GM23338 (cell line): Measurements from ENCODE around the gene RANGAP1. TPM values are rescaled to one million over a fixed set of nuclear protein-coding genes. Genes with fewer than 3 reads are reported as not detected.
A peak's percentile ranks its signal among the peaks of the same experiment; 100 is the strongest.

ENCODE experiments used
- ATAC-seq: fragments of 200-7000 bp; cut with Tn5 transposase; 3 replicates; pipeline ENCODE4 v1.9.1; 2020
- DNase-seq: peaks from one replicate; pipeline ENCODE4 v3.0.0-alpha.2; 2015; ENCODE audit warnings: low spot score
- H2AFZ ChIP-seq: fragments of 200-600 bp; sonication (generic); 2 replicates; pipeline ENCODE4 v1.8.0; 2016; ENCODE audit warnings: antibody characterized with exemption, mild to moderate bottlenecking, moderate library complexity
- H3F3A ChIP-seq: fragments of 200-600 bp; sonication (generic); replicated peaks from 2 replicates; pipeline ENCODE4 v1.8.0; 2017; ENCODE audit warnings: antibody characterized with exemption, mixed run types, low read depth
- H3K27ac ChIP-seq: fragments of 200-600 bp; sonication (generic); 2 replicates; pipeline ENCODE4 v1.6.1; 2016; ENCODE audit warnings: low read depth
- H3K27me3 ChIP-seq: fragments of 200-600 bp; sonication (generic); 2 replicates; pipeline ENCODE4 v1.8.0; 2016; ENCODE audit warnings: mild to moderate bottlenecking, mixed run types, moderate library complexity; ENCODE audit not compliant: insufficient read depth
- H3K36me3 ChIP-seq: fragments of 200-600 bp; sonication (generic); 2 replicates; pipeline ENCODE4 v1.8.0; 2016; ENCODE audit warnings: mild to moderate bottlenecking; ENCODE audit not compliant: insufficient read depth
- H3K4me1 ChIP-seq: fragments of 200-600 bp; sonication (generic); 2 replicates; pipeline ENCODE4 v1.8.0; 2016; ENCODE audit warnings: mild to moderate bottlenecking, moderate library complexity; ENCODE audit not compliant: insufficient read depth
- H3K4me2 ChIP-seq: fragments of 200-600 bp; sonication (generic); 2 replicates; pipeline ENCODE4 v1.7.1; 2017; ENCODE audit warnings: mixed run types
- H3K4me3 ChIP-seq: fragments of 200-600 bp; sonication (generic); 2 replicates; pipeline ENCODE4 v1.6.1; 2016; ENCODE audit warnings: mixed run types
- H3K79me2 ChIP-seq: fragments of 200-600 bp; sonication (generic); replicated peaks from 2 replicates; pipeline ENCODE4 v1.8.0; 2017; ENCODE audit warnings: mild to moderate bottlenecking; ENCODE audit not compliant: insufficient read depth
- H3K9me2 ChIP-seq: fragments of 200-600 bp; sonication (generic); 2 replicates; pipeline ENCODE4 v1.8.0; 2017; ENCODE audit not compliant: insufficient read depth
- H4K20me1 ChIP-seq: fragments of 200-600 bp; sonication (generic); replicated peaks from 2 replicates; pipeline ENCODE4 v1.8.0; 2017; ENCODE audit warnings: mild to moderate bottlenecking; ENCODE audit not compliant: insufficient read depth
- H3K27ac Mint-ChIP-seq: 2 replicates; pipeline ENCODE4 v1.8.0; 2020; ENCODE audit warnings: inconsistent platforms, mild to moderate bottlenecking, moderate library complexity, mixed read lengths
- H3K27me3 Mint-ChIP-seq: 3 replicates; pipeline ENCODE4 v1.8.0; 2022; ENCODE audit warnings: low read depth, mild to moderate bottlenecking, moderate library complexity, mixed read lengths, inconsistent platforms; ENCODE audit not compliant: insufficient read depth, poor library complexity
- H3K36me3 Mint-ChIP-seq: 3 replicates; pipeline ENCODE4 v1.8.0; 2021; ENCODE audit warnings: low read depth, mild to moderate bottlenecking, inconsistent platforms, moderate library complexity, mixed read lengths
- H3K4me1 Mint-ChIP-seq: 3 replicates; pipeline ENCODE4 v1.8.0; 2020; ENCODE audit warnings: mild to moderate bottlenecking, inconsistent platforms, mixed read lengths
- H3K4me3 Mint-ChIP-seq: 3 replicates; pipeline ENCODE4 v1.8.0; 2021; ENCODE audit warnings: moderate library complexity, mild to moderate bottlenecking, inconsistent platforms, mixed read lengths
- H3K9me3 Mint-ChIP-seq: 3 replicates; pipeline ENCODE4 v1.8.0; 2020; ENCODE audit warnings: moderate library complexity, mild to moderate bottlenecking, inconsistent platforms, mixed read lengths
- CREB1 ChIP-seq: fragments of 250-450 bp; sonication (Bioruptor Pico); IDR thresholded peaks from 2 replicates; pipeline ENCODE4 v1.5.0; 2020; ENCODE audit warnings: low read depth, mild to moderate bottlenecking, moderate library complexity
- EZH2 ChIP-seq: fragments of 200-600 bp; sonication (generic); IDR thresholded peaks from one replicate; pipeline ENCODE4 v1.8.0; 2017; ENCODE audit warnings: antibody characterized with exemption, mild to moderate bottlenecking, low read depth; ENCODE audit not compliant: unreplicated experiment
- EZH2phosphoT487 ChIP-seq: fragments of 200-600 bp; sonication (generic); IDR thresholded peaks from one replicate; pipeline ENCODE4 v1.8.1; 2018; ENCODE audit warnings: antibody characterized with exemption; ENCODE audit not compliant: unreplicated experiment
- JUNB ChIP-seq: IDR thresholded peaks from one replicate; pipeline ENCODE4 v1.6.1; 2016; ENCODE audit warnings: antibody characterized with exemption; ENCODE audit not compliant: unreplicated experiment
- NANOG ChIP-seq: IDR thresholded peaks from 2 replicates; pipeline ENCODE4 v1.6.1; 2016; ENCODE audit warnings: antibody characterized with exemption, borderline replicate concordance
- POLR2AphosphoS5 ChIP-seq: IDR thresholded peaks from 2 replicates; pipeline ENCODE4 v1.6.1; 2016; ENCODE audit warnings: antibody characterized with exemption, low read depth
- STAT1 ChIP-seq: IDR thresholded peaks from one replicate; pipeline ENCODE4 v1.6.1; 2016; ENCODE audit warnings: antibody characterized with exemption; ENCODE audit not compliant: unreplicated experiment
- ZNF114 ChIP-seq: fragments of 250-450 bp; sonication (Bioruptor Pico); IDR thresholded peaks from 2 replicates; pipeline ENCODE4 v1.5.0; 2020; ENCODE audit warnings: mild to moderate bottlenecking, moderate library complexity
- ZNF331 ChIP-seq: fragments of 250-450 bp; sonication (Bioruptor Pico); IDR thresholded peaks from 2 replicates; pipeline ENCODE4 v1.5.0; 2020; ENCODE audit warnings: low read depth, mild to moderate bottlenecking, moderate library complexity
- ZNF462 ChIP-seq: fragments of 250-450 bp; sonication (Bioruptor Pico); IDR thresholded peaks from 2 replicates; pipeline ENCODE4 v1.5.0; 2020; ENCODE audit warnings: mild to moderate bottlenecking, moderate library complexity
- polyA plus RNA-seq: library from polyadenylated mRNA; unstranded; fragments of >200 nt; fragmentation: Nextera tagmentation; extraction: Ambion mirVana; gene quantifications from 2 replicates; pipeline ENCODE4 v1.2.1, GENCODE V29; 2016
- total RNA-seq: library from RNA; depleted of rRNA; stranded (reverse); fragments of >200 nt; shearing (Covaris generic); gene quantifications from 2 replicates; pipeline ENCODE4 v1.2.3, GENCODE V29; 2014
- TF ChIP-seq, protein P1 (sequence below), 2 experiments: fragments of 200-600 bp in 1 of 2; sonication (generic) in 1 of 2; conservative IDR thresholded peaks; 2 replicates each; pipeline versions ENCODE4 v1.5.1 to v1.6.1; 2016 to 2017; ENCODE audit warnings: antibody characterized with exemption in 2 of 2, low read depth in 2 of 2, mild to moderate bottlenecking in 2 of 2, moderate library complexity in 1 of 2
- TF ChIP-seq, protein P2 (sequence below): IDR thresholded peaks from 2 replicates; pipeline ENCODE4 v1.6.1; 2016; ENCODE audit warnings: antibody characterized with exemption

Gene RANGAP1
- total and polyA plus RNA-seq, 2 experiments from 2014 or later = 54.7 to 141 TPM

- peaks cover 5% of the 10 kb centered on the region for H3K36me3 ChIP-seq
- H2AFZ ChIP-seq = no peak overlapping the region
- peaks cover 17% of the 10 kb centered on the region for H3K36me3 Mint-ChIP-seq
- ATAC-seq = no peak
- no peaks in the 10 kb centered on the region; the same call in 1 of the 3 replicates for H3K9me3 Mint-ChIP-seq
- H3K27ac Mint-ChIP-seq = peak overlapping the region; percentile 81
- no peak overlapping the region for H3K4me2 ChIP-seq
- H3K4me1 ChIP-seq = peaks cover 46% of the 10 kb centered on the region
- peaks cover 8% of the 10 kb centered on the region for H3K27me3 Mint-ChIP-seq
- H3K4me3 ChIP-seq = no peak overlapping the region
- DNase-seq = peak; percentile 41
- H3K9me2 ChIP-seq = no peaks in the 10 kb centered on the region
- peaks cover 24% of the 10 kb centered on the region for H3K79me2 ChIP-seq
- H3K4me3 Mint-ChIP-seq = peak overlapping the region; percentile 32; the same call in 2 of the 3 replicates
- H4K20me1 ChIP-seq = peaks cover 18% of the 10 kb centered on the region
- TF ChIP-seq CREB1 = no peak
- no peak for TF ChIP-seq ZNF331 (CRISPR knock-in tag)
- TF ChIP-seq, protein P1, sequence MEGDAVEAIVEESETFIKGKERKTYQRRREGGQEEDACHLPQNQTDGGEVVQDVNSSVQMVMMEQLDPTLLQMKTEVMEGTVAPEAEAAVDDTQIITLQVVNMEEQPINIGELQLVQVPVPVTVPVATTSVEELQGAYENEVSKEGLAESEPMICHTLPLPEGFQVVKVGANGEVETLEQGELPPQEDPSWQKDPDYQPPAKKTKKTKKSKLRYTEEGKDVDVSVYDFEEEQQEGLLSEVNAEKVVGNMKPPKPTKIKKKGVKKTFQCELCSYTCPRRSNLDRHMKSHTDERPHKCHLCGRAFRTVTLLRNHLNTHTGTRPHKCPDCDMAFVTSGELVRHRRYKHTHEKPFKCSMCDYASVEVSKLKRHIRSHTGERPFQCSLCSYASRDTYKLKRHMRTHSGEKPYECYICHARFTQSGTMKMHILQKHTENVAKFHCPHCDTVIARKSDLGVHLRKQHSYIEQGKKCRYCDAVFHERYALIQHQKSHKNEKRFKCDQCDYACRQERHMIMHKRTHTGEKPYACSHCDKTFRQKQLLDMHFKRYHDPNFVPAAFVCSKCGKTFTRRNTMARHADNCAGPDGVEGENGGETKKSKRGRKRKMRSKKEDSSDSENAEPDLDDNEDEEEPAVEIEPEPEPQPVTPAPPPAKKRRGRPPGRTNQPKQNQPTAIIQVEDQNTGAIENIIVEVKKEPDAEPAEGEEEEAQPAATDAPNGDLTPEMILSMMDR (conservative IDR thresholded peaks at IDR 0.05; ENCODE audit: low read depth in 2 of 2) = no peak
- no peak for TF ChIP-seq POLR2AphosphoS5
- no peak for TF ChIP-seq JUNB
- TF ChIP-seq EZH2 = no peak
- TF ChIP-seq NANOG = no peak
- TF ChIP-seq, protein P2, sequence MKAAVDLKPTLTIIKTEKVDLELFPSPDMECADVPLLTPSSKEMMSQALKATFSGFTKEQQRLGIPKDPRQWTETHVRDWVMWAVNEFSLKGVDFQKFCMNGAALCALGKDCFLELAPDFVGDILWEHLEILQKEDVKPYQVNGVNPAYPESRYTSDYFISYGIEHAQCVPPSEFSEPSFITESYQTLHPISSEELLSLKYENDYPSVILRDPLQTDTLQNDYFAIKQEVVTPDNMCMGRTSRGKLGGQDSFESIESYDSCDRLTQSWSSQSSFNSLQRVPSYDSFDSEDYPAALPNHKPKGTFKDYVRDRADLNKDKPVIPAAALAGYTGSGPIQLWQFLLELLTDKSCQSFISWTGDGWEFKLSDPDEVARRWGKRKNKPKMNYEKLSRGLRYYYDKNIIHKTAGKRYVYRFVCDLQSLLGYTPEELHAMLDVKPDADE = no peak
- no peak for TF ChIP-seq STAT1
- H3K27me3 ChIP-seq = no peaks in the 10 kb centered on the region
- peak overlapping the region; percentile 99 for H3K27ac ChIP-seq
- H3F3A ChIP-seq = peaks cover 16% of the 10 kb centered on the region; the same call in 1 of the 2 replicates
- H3K4me1 Mint-ChIP-seq = peaks cover 40% of the 10 kb centered on the region
Measured at GRCh38 chr22:41288245-41288946, 2.4 kb upstream of the RANGAP1 start.

DNA sequence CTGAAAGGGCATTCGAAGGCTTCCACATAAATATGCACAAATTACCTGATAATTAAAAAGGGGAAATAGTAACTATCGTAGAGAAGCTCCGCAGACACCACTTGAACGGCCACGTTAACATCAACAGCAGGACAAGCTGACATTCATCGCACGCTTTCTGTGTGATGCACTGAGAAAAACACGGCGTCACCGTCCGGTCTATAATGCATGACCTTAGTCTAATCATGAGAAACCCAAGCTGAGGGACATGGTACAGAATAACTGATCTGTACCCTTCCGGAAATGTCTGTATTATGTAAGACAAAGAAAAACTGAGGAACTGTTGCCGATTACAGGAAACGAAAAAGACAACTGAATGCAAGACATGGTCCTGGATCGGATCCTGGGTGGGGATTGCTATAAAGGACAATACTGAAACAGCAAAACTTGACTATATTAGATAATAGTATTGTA, 678 bp upstream of the RANGAP1 start:
- H3K27ac ChIP-seq = peak overlapping the region; percentile 99
- Mint-ChIP-seq H3K9me3 (no peaks in the 10 kb centered on the region), H3K4me1 (peaks cover 47% of the 10 kb centered on the region), H3K27ac (peak overlapping the region; percentile 96), H3K36me3 (peaks cover 30% of the 10 kb centered on the region), H3K27me3 (peaks cover 8% of the 10 kb centered on the region), H3K4me3 (peak overlapping the region; percentile 86)
- peaks cover 21% of the 10 kb centered on the region for H3K36me3 ChIP-seq
- peaks cover 35% of the 10 kb centered on the region for H4K20me1 ChIP-seq
- peaks cover 41% of the 10 kb centered on the region for H3K79me2 ChIP-seq
- H3K4me2 ChIP-seq = peak overlapping the region; percentile 61
- H3K27me3 ChIP-seq = no peaks in the 10 kb centered on the region
- H3K4me3 ChIP-seq = peak overlapping the region; percentile 45
- ATAC-seq (no peak), DNase-seq (no peak)
- peaks cover 22% of the 10 kb centered on the region for H3F3A ChIP-seq
- H2AFZ ChIP-seq = no peak overlapping the region
- H3K4me1 ChIP-seq = peaks cover 46% of the 10 kb centered on the region
- H3K9me2 ChIP-seq = no peaks in the 10 kb centered on the region
- TF ChIP-seq ZNF114 (CRISPR knock-in tag) = no peak
- no peak for TF ChIP-seq EZH2phosphoT487
- TF ChIP-seq ZNF462 (CRISPR knock-in tag) = no peak
- no peak for TF ChIP-seq NANOG
- TF ChIP-seq ZNF331 (CRISPR knock-in tag) = no peak
